Esophagus muscularis mucosa (tissue), 4 donors: ENCODE results near the gene AP1M1. TPM values are rescaled to one million over a fixed set of nuclear protein-coding genes. Genes with fewer than 3 reads are reported as not detected.

ENCODE experiments used
- DNase-seq: peaks from one replicate; pipeline ENCODE4 v3.0.0-alpha.2; 2017; ENCODE audit errors: extremely low spot score
- H3K27ac ChIP-seq, 4 donors: fragments of 200-600 bp; sonication (generic); replicated peaks in 1 of 4; 1 replicate in 3 of 4; 2 replicates in 1 of 4; pipeline ENCODE4 v1.5.1; 2016 to 2019; ENCODE audit warnings: mild to moderate bottlenecking in 1 of 4
- H3K27me3 ChIP-seq, 4 donors: fragments of 200-600 bp; sonication (generic); one replicate each; pipeline versions ENCODE4 v1.5.1 to v1.6.0; 2016 to 2019
- H3K36me3 ChIP-seq, 4 donors: fragments of 200-600 bp; sonication (generic); one replicate each; pipeline ENCODE4 v1.5.1; 2016 to 2019
- H3K4me1 ChIP-seq, 4 donors: fragments of 200-600 bp; sonication (generic); one replicate each; pipeline ENCODE4 v1.5.1; 2016 to 2019
- H3K4me3 ChIP-seq, 4 donors: fragments of 200-600 bp; sonication (generic); 1 replicate in 2 of 4; 2 replicates in 2 of 4; pipeline ENCODE4 v1.5.1; 2016 to 2019; ENCODE audit warnings: mild to moderate bottlenecking in 4 of 4, moderate library complexity in 1 of 4
- H3K9me3 ChIP-seq, 4 donors: fragments of 200-600 bp; sonication (generic); 1 replicate in 3 of 4; 2 replicates in 1 of 4; pipeline ENCODE4 v1.5.1; 2016 to 2019
- CTCF ChIP-seq, 3 experiments: fragments of 200-600 bp in 2 of 3; fragments of 450-650 bp in 1 of 3; sonication (generic) in 2 of 3; IDR thresholded peaks; one replicate each; pipeline ENCODE4 v1.5.1; 2017 to 2019; ENCODE audit warnings: antibody characterized with exemption in 3 of 3, mild to moderate bottlenecking in 2 of 3, moderate library complexity in 1 of 3
- EP300 ChIP-seq: sonication (generic); formaldehyde crosslinking; IDR thresholded peaks from one replicate; pipeline ENCODE4 v1.6.1; 2017; ENCODE audit warnings: antibody characterized with exemption
- POLR2A ChIP-seq: fragments of 450-650 bp; IDR thresholded peaks from one replicate; pipeline ENCODE4 v1.6.1; 2017; ENCODE audit warnings: antibody characterized with exemption, moderate library complexity, mild to moderate bottlenecking, low read depth
- POLR2AphosphoS5 ChIP-seq, 2 donors: sonication (generic); formaldehyde crosslinking; IDR thresholded peaks; one replicate each; pipeline ENCODE4 v1.6.1; 2017; ENCODE audit warnings: antibody characterized with exemption in 2 of 2
- WGBS: methylation state at CpG from one replicate; pipeline ENCODE4 v1.1.5; 2018; 5-methylcytosine and 5-hydroxymethylcytosine counted together
- intact Hi-C: fragments of 100-400 bp; cut with DNase I; formaldehyde crosslinking; loops from one replicate; pipeline ENCODE4 v1.15.1; 2023
- total RNA-seq, 4 donors: library from RNA; depleted of rRNA; stranded (reverse); fragments of >200 nt; gene quantifications; one replicate each; pipeline versions ENCODE4 v1.1.0 to v1.2.1, GENCODE V29; 2016

AP1M1 gene
- total RNA-seq, 4 donors from 2014 or later: 63.1 to 115 (median 98.6) TPM

GRCh38 chr19:16228637-16229321 lies 31.1 kb downstream of the AP1M1 start:
- no peak overlapping the region for H3K27ac ChIP-seq
- H3K4me3 ChIP-seq: no peak overlapping the region
- no peaks in the 10 kb centered on the region for H3K27me3 ChIP-seq
- H3K9me3 ChIP-seq: no peaks in the 10 kb centered on the region
- 89% methylated on average over 20 of the region's 21 CpGs for WGBS
- H3K36me3 ChIP-seq: peaks cover 81 to 98% (median 97%) of the 10 kb centered on the region in 4 donors
- intact Hi-C loops: no loop called here
- DNase-seq: no peak
- TF ChIP-seq POLR2AphosphoS5 (IDR thresholded peaks at IDR 0.05) (no peak), CTCF (IDR thresholded peaks at IDR 0.05) (no peak), EP300 (no peak), POLR2A (no peak)
- H3K4me1 ChIP-seq: no peaks in the 10 kb centered on the region

DNA sequence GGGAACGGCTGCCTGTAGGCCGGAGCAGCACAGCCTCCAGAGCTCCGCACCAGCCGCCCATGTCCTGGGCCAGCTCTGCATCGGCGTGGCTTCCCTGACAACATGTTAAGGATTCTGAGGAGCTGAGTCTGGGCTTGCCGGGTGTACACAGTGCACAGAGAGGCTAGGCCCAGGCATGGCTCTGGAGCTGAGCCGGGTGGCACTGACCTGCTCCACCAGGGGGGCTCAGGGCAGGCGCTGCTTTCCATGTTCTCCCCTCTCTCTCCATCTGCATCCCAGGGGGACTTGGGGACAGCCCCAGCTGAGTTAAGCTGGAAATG lies 31.6 kb downstream of the AP1M1 start:
- no peaks in the 10 kb centered on the region for H3K4me1 ChIP-seq
- no peaks in the 10 kb centered on the region for H3K9me3 ChIP-seq
- no peaks in the 10 kb centered on the region for H3K27me3 ChIP-seq
- no peak overlapping the region for H3K4me3 ChIP-seq
- no peak overlapping the region for H3K27ac ChIP-seq
- peaks cover 79 to 98% (median 97%) of the 10 kb centered on the region in 4 donors for H3K36me3 ChIP-seq
- WGBS: 100% methylated on average over 3 of the region's 9 CpGs
- no peak for TF ChIP-seq EP300
- TF ChIP-seq POLR2A: no peak
- no peak for TF ChIP-seq POLR2AphosphoS5 (IDR thresholded peaks at IDR 0.05)
- TF ChIP-seq CTCF (IDR thresholded peaks at IDR 0.05): no peak
- intact Hi-C loops: no loop called here
- no peak for DNase-seq

GRCh38 chr19:16232127-16232526 lies 34.4 kb downstream of the AP1M1 start:
- no peak overlapping the region for H3K4me3 ChIP-seq
- H3K36me3 ChIP-seq: peaks cover 70 to 96% (median 91%) of the 10 kb centered on the region in 4 donors
- no peak for DNase-seq
- H3K9me3 ChIP-seq: no peaks in the 10 kb centered on the region
- no peaks in the 10 kb centered on the region for H3K4me1 ChIP-seq
- intact Hi-C loops: no loop called here
- WGBS: 96% methylated on average over 16 of the region's 16 CpGs
- no peak overlapping the region for H3K27ac ChIP-seq
- H3K27me3 ChIP-seq: no peaks in the 10 kb centered on the region
- no peak for TF ChIP-seq POLR2AphosphoS5 (IDR thresholded peaks at IDR 0.05)
- TF ChIP-seq POLR2A: no peak
- no peak for TF ChIP-seq EP300
- TF ChIP-seq CTCF (IDR thresholded peaks at IDR 0.05): no peak

GRCh38 chr19:16232568-16232967 lies 34.9 kb downstream of the AP1M1 start:
- WGBS: 93% methylated on average over 8 of the region's 13 CpGs
- TF ChIP-seq POLR2AphosphoS5 (IDR thresholded peaks at IDR 0.05) (no peak), CTCF (IDR thresholded peaks at IDR 0.05) (no peak)
- intact Hi-C loops: no loop called here

More at GRCh38 chr19:16232568-16232967, 34.9 kb downstream of the AP1M1 start:
- no peak for DNase-seq
- Histone ChIP-seq H3K27ac (no peak overlapping the region), H3K9me3 (no peaks in the 10 kb centered on the region), H3K4me3 (no peak overlapping the region), H3K36me3 (peaks cover 66 to 91% (median 87%) of the 10 kb centered on the region in 4 donors), H3K4me1 (no peaks in the 10 kb centered on the region), H3K27me3 (no peaks in the 10 kb centered on the region)
